CD4-positive, alpha-beta memory T cell (primary cell): Measurements from ENCODE around the gene SYMPK. TPM values are rescaled to one million over a fixed set of nuclear protein-coding genes. Genes with fewer than 3 reads are reported as not detected.

Experiments
- CTCF ChIA-PET: fragments of 350-600 bp; sonication (Branson Sonifier 250); formaldehyde crosslinking; loops from one replicate; lab custom pipeline; 2021; ENCODE audit warnings: inconsistent platforms; ENCODE audit not compliant: partially characterized antibody; lab: Charles Lee
- POLR2A ChIA-PET: fragments of 350-600 bp; sonication (Branson Sonifier 250); formaldehyde crosslinking; loops from one replicate; lab custom pipeline; 2021; ENCODE audit not compliant: partially characterized antibody; lab: Charles Lee
- DNase-seq, 5 donors: peaks; one replicate each; pipeline versions ENCODE4 v3.0.0 to v3.0.0-alpha.2; 2020 to 2022; ENCODE audit warnings: mixed read lengths in 1 of 5
- H3K27ac ChIP-seq: one replicate; pipeline ENCODE4 v1.7.0; 2013; ENCODE audit warnings: low read depth, low read length
- H3K27me3 ChIP-seq: 2 replicates; pipeline ENCODE4 v1.7.0; 2013; ENCODE audit warnings: mild to moderate bottlenecking, low read length, moderate library complexity; ENCODE audit not compliant: insufficient read depth
- H3K36me3 ChIP-seq: 2 replicates; pipeline ENCODE4 v1.7.0; 2013; ENCODE audit warnings: mild to moderate bottlenecking, low read length, moderate library complexity; ENCODE audit not compliant: insufficient read depth
- H3K4me1 ChIP-seq: 2 replicates; pipeline ENCODE4 v1.7.0; 2013; ENCODE audit warnings: mild to moderate bottlenecking, low read length, moderate library complexity; ENCODE audit not compliant: insufficient read depth
- H3K4me3 ChIP-seq, 2 donors: one replicate each; pipeline ENCODE4 v1.7.0; 2013; ENCODE audit warnings: low read length in 2 of 2, mild to moderate bottlenecking in 1 of 2
- H3K9me3 ChIP-seq, 2 donors: one replicate each; pipeline ENCODE4 v1.7.0; 2013; ENCODE audit warnings: low read length in 2 of 2, control low read depth in 1 of 2; ENCODE audit not compliant: control insufficient read depth in 1 of 2
- H3K27ac Mint-ChIP-seq, 7 donors: one replicate each; pipeline ENCODE4 v1.8.0; 2020 to 2021; ENCODE audit warnings: mixed read lengths in 7 of 7, mild to moderate bottlenecking in 6 of 7, inconsistent platforms in 3 of 7, moderate library complexity in 3 of 7
- H3K27me3 Mint-ChIP-seq, 2 donors: one replicate each; pipeline ENCODE4 v1.8.0; 2020 to 2021; ENCODE audit warnings: mixed read lengths in 2 of 2
- H3K36me3 Mint-ChIP-seq, 2 donors: one replicate each; pipeline ENCODE4 v1.8.0; 2020 to 2021; ENCODE audit warnings: mixed read lengths in 2 of 2, inconsistent platforms in 1 of 2, mild to moderate bottlenecking in 1 of 2
- H3K4me1 Mint-ChIP-seq, 4 donors: one replicate each; pipeline ENCODE4 v1.8.0; 2020 to 2021; ENCODE audit warnings: mixed read lengths in 4 of 4, mild to moderate bottlenecking in 1 of 4
- H3K4me3 Mint-ChIP-seq, 8 donors: one replicate each; pipeline ENCODE4 v1.8.0; 2020 to 2021; ENCODE audit warnings: mixed read lengths in 8 of 8, mild to moderate bottlenecking in 7 of 8, moderate library complexity in 6 of 8, inconsistent platforms in 3 of 8
- H3K9me3 Mint-ChIP-seq, 8 donors: one replicate each; pipeline ENCODE4 v1.8.0; 2020 to 2021; ENCODE audit warnings: mixed read lengths in 8 of 8, mild to moderate bottlenecking in 5 of 8, inconsistent platforms in 3 of 8, moderate library complexity in 1 of 8
- intact Hi-C: fragments of 100-400 bp; cut with micrococcal nuclease; formaldehyde crosslinking; loops from one replicate; pipeline ENCODE4 v1.15.1; 2023
- polyA plus RNA-seq, 2 donors: library from polyadenylated mRNA; unstranded; fragments of 300-500 nt; fragmentation: Illumina TruSeq; gene quantifications; one replicate each; pipeline ENCODE4 v1.2.3, GENCODE V29; 2021
- total RNA-seq, 2 experiments: library from RNA; stranded (reverse); gene quantifications; one replicate each; pipeline ENCODE4 v1.2.3, GENCODE V29; 2021

SYMPK gene
- total and polyA plus RNA-seq, 4 experiments from 2014 or later, result 6.0 to 98.2 (median 55.7) TPM

- H3K9me3 ChIP-seq, result no peaks in the 10 kb centered on the region
- H3K4me1 Mint-ChIP-seq, result peaks cover 12 to 39% (median 22%) of the 10 kb centered on the region in 4 donors
- ChIA-PET POLR2A (interaction anchor here (0.8 to 4.8 kb wide), 16 partner anchors 9 to 1598 kb away, joined by 3 to 83 read pairs (median 4); partner anchors contain the start of genes CCDC61, FBXO46, FOXA3 and MYPOP), CTCF (interaction anchor here (0.6 to 4.2 kb wide), 8 partner anchors 16 to 407 kb away, joined by 3 to 38 read pairs (median 7); partner anchors contain the start of genes FOXA3, MYPOP, SIX5 and SYMPK)
- peaks cover 4 to 17% of the 10 kb centered on the region in 2 donors for H3K36me3 Mint-ChIP-seq
- intact Hi-C loops, result loop anchor here (1.0 to 5.0 kb wide), 6 partner anchors 17 to 1597 kb away; partner anchors contain the start of genes CCDC61, KPTN, MYPOP and SYMPK
- H3K27ac ChIP-seq, result peak within 1 kb of the TSS; percentile 68
- peak; percentile 88 to 95 (median 91) for DNase-seq
- no peaks in the 10 kb centered on the region for H3K27me3 ChIP-seq
- H3K4me1 ChIP-seq, result peaks cover 40% of the 10 kb centered on the region
- H3K4me3 Mint-ChIP-seq, result peak within 1 kb of the TSS; percentile 94 to 98 (median 98)
- no peaks in the 10 kb centered on the region for H3K9me3 Mint-ChIP-seq
- peak within 1 kb of the TSS; percentile 65 to 71 for H3K4me3 ChIP-seq
- peak within 1 kb of the TSS; percentile 97 to 99 (median 99) for H3K27ac Mint-ChIP-seq
- no peaks in the 10 kb centered on the region for H3K36me3 ChIP-seq
- peaks cover 0 to 3% of the 10 kb centered on the region in 2 donors for H3K27me3 Mint-ChIP-seq
Measured at GRCh38 chr19:45885556-45886426, 22.8 kb upstream of the SYMPK start, which contains the start of gene IRF2BP1. Gene IRF2BP1, minus strand, starts transcription at chr19:45886141. Its CDS starts 367 bp downstream, at chr19:45885774.

GRCh38 chr19:45884682-45885555 is 22.0 kb upstream of the SYMPK start:
- intact Hi-C loops, result loop anchor here (5.0 kb wide), 1 partner anchor 1597 kb away; the partner anchor contains the start of gene KPTN
- Mint-ChIP-seq H3K36me3 (peaks cover 4 to 13% of the 10 kb centered on the region in 2 donors), H3K27ac (peak overlapping the region in 2 of 7 donors; percentile 36 to 68), H3K9me3 (no peaks in the 10 kb centered on the region), H3K4me1 (peaks cover 12 to 39% (median 22%) of the 10 kb centered on the region in 4 donors), H3K4me3 (peak overlapping the region; percentile 10 to 75 (median 58)), H3K27me3 (peaks cover 0 to 3% of the 10 kb centered on the region in 2 donors)
- peak overlapping the region in 1 of 2 donors; percentile 65 for H3K4me3 ChIP-seq
- no peaks in the 10 kb centered on the region for H3K36me3 ChIP-seq
- CTCF ChIA-PET, result interaction anchor here (1.2 to 4.2 kb wide), 4 partner anchors 15 to 67 kb away, joined by 3 to 38 read pairs (median 14); partner anchors contain the start of genes FOXA3, MYPOP and SYMPK
- H3K4me1 ChIP-seq, result peaks cover 40% of the 10 kb centered on the region
- H3K9me3 ChIP-seq, result no peaks in the 10 kb centered on the region
- H3K27me3 ChIP-seq, result no peaks in the 10 kb centered on the region
- POLR2A ChIA-PET, result interaction anchor here (0.8 to 4.8 kb wide), 8 partner anchors 8 to 193 kb away, joined by 3 to 83 read pairs (median 4); partner anchors contain the start of genes CCDC61, FOXA3, MYPOP and QPCTL
- peak overlapping the region; percentile 68 for H3K27ac ChIP-seq
- DNase-seq, result no peak

GRCh38 chr19:45883881-45884681 is 21.1 kb upstream of the SYMPK start:
- H3K27me3 Mint-ChIP-seq, result peaks cover 0 to 3% of the 10 kb centered on the region in 2 donors
- Histone ChIP-seq H3K9me3 (no peaks in the 10 kb centered on the region), H3K27me3 (no peaks in the 10 kb centered on the region), H3K4me3 (no peak overlapping the region), H3K4me1 (peaks cover 40% of the 10 kb centered on the region), H3K27ac (no peak overlapping the region), H3K36me3 (no peaks in the 10 kb centered on the region)
- peak overlapping the region in 3 of 7 donors; percentile 57 to 72 (median 62) for H3K27ac Mint-ChIP-seq
- H3K36me3 Mint-ChIP-seq, result peaks cover 4 to 13% of the 10 kb centered on the region in 2 donors
- intact Hi-C loops, result loop anchor here (1.0 kb wide), 1 partner anchor 67 kb away; no protein-coding TSS in a partner anchor
- POLR2A ChIA-PET, result interaction anchor here (1.1 to 4.8 kb wide), 8 partner anchors 17 to 114 kb away, joined by 3 to 83 read pairs (median 10); partner anchors contain the start of genes CCDC61, FOXA3, MYPOP and SYMPK
- CTCF ChIA-PET, result interaction anchor here (1.1 to 4.2 kb wide), 4 partner anchors 19 to 133 kb away, joined by 4 to 38 read pairs (median 16); partner anchors contain the start of genes FOXA3, MYPOP and SYMPK
- H3K9me3 Mint-ChIP-seq, result no peaks in the 10 kb centered on the region
- peaks cover 12 to 39% (median 22%) of the 10 kb centered on the region in 4 donors for H3K4me1 Mint-ChIP-seq
- H3K4me3 Mint-ChIP-seq, result peak overlapping the region in 7 of 8 donors; percentile 8 to 88 (median 56)
- no peak for DNase-seq

DNA sequence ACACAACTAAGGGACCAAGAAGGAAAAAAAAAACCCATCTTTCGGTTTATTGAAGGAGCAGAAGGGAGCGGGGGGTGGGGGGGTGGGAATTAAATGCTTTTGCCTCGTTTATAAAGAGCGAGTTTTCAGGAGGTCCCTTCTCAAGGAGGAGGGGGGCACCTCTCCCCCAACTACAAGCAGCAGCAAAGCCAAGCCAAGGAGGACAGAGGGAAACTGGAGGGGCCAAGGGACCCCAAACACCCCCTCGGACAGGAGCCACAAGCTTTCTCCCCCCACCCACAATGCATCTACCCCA is 20.6 kb upstream of the SYMPK start:
- no peaks in the 10 kb centered on the region for H3K27me3 ChIP-seq
- CTCF ChIA-PET, result interaction anchor here (1.1 to 4.2 kb wide), 4 partner anchors 19 to 134 kb away, joined by 4 to 38 read pairs (median 16); partner anchors contain the start of genes FOXA3, MYPOP and SYMPK
- peaks cover 1 to 3% of the 10 kb centered on the region in 2 donors for H3K27me3 Mint-ChIP-seq
- peak overlapping the region; percentile 16 to 93 (median 83) for H3K27ac Mint-ChIP-seq
- H3K27ac ChIP-seq, result no peak overlapping the region
- no peak for DNase-seq
- intact Hi-C loops, result loop anchor here (1.0 kb wide), 1 partner anchor 66 kb away; no protein-coding TSS in a partner anchor
- no peaks in the 10 kb centered on the region for H3K9me3 ChIP-seq
- peaks cover 40% of the 10 kb centered on the region for H3K4me1 ChIP-seq
- peaks cover 4 to 13% of the 10 kb centered on the region in 2 donors for H3K36me3 Mint-ChIP-seq
- no peaks in the 10 kb centered on the region for H3K36me3 ChIP-seq
- H3K4me3 ChIP-seq, result no peak overlapping the region
- no peaks in the 10 kb centered on the region for H3K9me3 Mint-ChIP-seq
- POLR2A ChIA-PET, result interaction anchor here (1.1 to 3.2 kb wide), 5 partner anchors 18 to 114 kb away, joined by 3 to 17 read pairs (median 9); partner anchors contain the start of genes CCDC61, FOXA3, MYPOP and SYMPK
- peaks cover 12 to 39% (median 25%) of the 10 kb centered on the region in 4 donors for H3K4me1 Mint-ChIP-seq
- peak overlapping the region; percentile 56 to 88 (median 81) for H3K4me3 Mint-ChIP-seq

- Histone ChIP-seq H3K27ac (no peak overlapping the region), H3K4me1 (peaks cover 40% of the 10 kb centered on the region), H3K9me3 (no peaks in the 10 kb centered on the region), H3K27me3 (no peaks in the 10 kb centered on the region), H3K4me3 (peak overlapping the region in 1 of 2 donors; percentile 24), H3K36me3 (no peaks in the 10 kb centered on the region)
- peak overlapping the region; percentile 56 to 88 (median 81) for H3K4me3 Mint-ChIP-seq
- peaks cover 4% of the 10 kb centered on the region in 2 donors for H3K27me3 Mint-ChIP-seq
- peaks cover 4 to 13% of the 10 kb centered on the region in 2 donors for H3K36me3 Mint-ChIP-seq
- CTCF ChIA-PET, result interaction anchor here (0.9 to 4.2 kb wide), 8 partner anchors 10 to 656 kb away, joined by 4 to 38 read pairs (median 4); partner anchors contain the start of genes FOXA3, MYPOP and SYMPK
- POLR2A ChIA-PET, result interaction anchor here (1.1 to 3.2 kb wide), 5 partner anchors 18 to 113 kb away, joined by 3 to 17 read pairs (median 9); partner anchors contain the start of genes CCDC61, FOXA3, MYPOP and SYMPK
- peak; percentile 76 to 82 (median 81) for DNase-seq
- peak overlapping the region; percentile 16 to 93 (median 83) for H3K27ac Mint-ChIP-seq
- H3K4me1 Mint-ChIP-seq, result peaks cover 13 to 40% (median 28%) of the 10 kb centered on the region in 4 donors
- no peaks in the 10 kb centered on the region for H3K9me3 Mint-ChIP-seq
- intact Hi-C loops, result loop anchor here (1.0 kb wide), 1 partner anchor 66 kb away; no protein-coding TSS in a partner anchor
Measured at GRCh38 chr19:45882652-45883585, 20.0 kb upstream of the SYMPK start.
